Lower lobe of right lung (tissue), 2 donors: ENCODE measurements around the gene ACCSL. TPM values are rescaled to one million over a fixed set of nuclear protein-coding genes. Genes with fewer than 3 reads are reported as not detected.

Experiments
- ATAC-seq, 2 donors: fragments of 200-7000 bp; cut with Tn5 transposase; one replicate each; pipeline ENCODE4 v1.9.1; 2020 to 2022; ENCODE audit warnings: mild to moderate bottlenecking in 2 of 2, moderate library complexity in 2 of 2
- DNase-seq: peaks from one replicate; pipeline ENCODE4 v3.0.0-alpha.2; 2020
- H3K27ac ChIP-seq: fragments of 200-600 bp; one replicate; pipeline ENCODE4 v1.8.0; 2022
- H3K27me3 ChIP-seq: fragments of 200-600 bp; one replicate; pipeline ENCODE4 v1.8.0; 2022; ENCODE audit warnings: low read depth
- H3K36me3 ChIP-seq: fragments of 200-600 bp; one replicate; pipeline ENCODE4 v1.8.0; 2022; ENCODE audit warnings: mild to moderate bottlenecking
- H3K4me1 ChIP-seq: fragments of 200-600 bp; one replicate; pipeline ENCODE4 v1.8.0; 2022
- H3K4me3 ChIP-seq: fragments of 200-600 bp; one replicate; pipeline ENCODE4 v1.8.0; 2022; ENCODE audit warnings: mild to moderate bottlenecking
- H3K9me3 ChIP-seq: fragments of 200-600 bp; one replicate; pipeline ENCODE4 v1.8.0; 2022
- CTCF ChIP-seq: fragments of 200-600 bp; IDR thresholded peaks from one replicate; pipeline ENCODE4 v1.8.0; 2022; ENCODE audit warnings: antibody characterized with exemption, mild to moderate bottlenecking
- intact Hi-C: fragments of 100-400 bp; cut with DNase I; formaldehyde crosslinking; loops from one replicate; pipeline ENCODE4 v1.11.0; 2022
- total RNA-seq: library from RNA; stranded (reverse); fragmentation: NEBNext Ultra II Directional; extraction: Animal tissue kit (Norgen Biotek cat#: 25700); gene quantifications from one replicate; pipeline ENCODE4 v1.2.1, GENCODE V29; 2021
- donor health status: DM: no; HTN: yes; CAD: no; lungs with severe emphysema.

The ACCSL gene
- total RNA-seq, 1 donor from 2014 or later = not detected

GRCh38 chr11:44004452-44005062, 43.2 kb upstream of the ACCSL start:
- DNase-seq = no peak
- Histone ChIP-seq H3K27ac (no peak overlapping the region), H3K9me3 (no peaks in the 10 kb centered on the region), H3K27me3 (no peaks in the 10 kb centered on the region), H3K36me3 (no peaks in the 10 kb centered on the region), H3K4me3 (no peak overlapping the region), H3K4me1 (no peaks in the 10 kb centered on the region)
- ATAC-seq = no peak
- intact Hi-C loops = no loop called here
- no peak for TF ChIP-seq CTCF

GRCh38 chr11:44005063-44005701, 42.6 kb upstream of the ACCSL start:
- intact Hi-C loops = no loop called here
- TF ChIP-seq CTCF = no peak
- H3K27ac ChIP-seq = no peak overlapping the region
- ATAC-seq (no peak), DNase-seq (no peak)
- H3K36me3 ChIP-seq = no peaks in the 10 kb centered on the region
- H3K4me1 ChIP-seq = no peaks in the 10 kb centered on the region
- H3K27me3 ChIP-seq = no peaks in the 10 kb centered on the region
- H3K9me3 ChIP-seq = no peaks in the 10 kb centered on the region
- H3K4me3 ChIP-seq = no peak overlapping the region

- Histone ChIP-seq H3K36me3 (no peaks in the 10 kb centered on the region), H3K27me3 (no peaks in the 10 kb centered on the region), H3K9me3 (no peaks in the 10 kb centered on the region), H3K27ac (no peak overlapping the region), H3K4me1 (no peaks in the 10 kb centered on the region), H3K4me3 (no peak overlapping the region)
- DNase-seq (no peak), ATAC-seq (no peak)
- intact Hi-C loops = no loop called here
- no peak for TF ChIP-seq CTCF
These were observed 41.8 kb upstream of the ACCSL start for GRCh38 chr11:44005956-44006355.

GRCh38 chr11:44006917-44007361, 40.8 kb upstream of the ACCSL start:
- H3K4me1 ChIP-seq = no peaks in the 10 kb centered on the region
- intact Hi-C loops = no loop called here
- no peak overlapping the region for H3K27ac ChIP-seq
- no peak overlapping the region for H3K4me3 ChIP-seq
- no peak for TF ChIP-seq CTCF
- no peaks in the 10 kb centered on the region for H3K9me3 ChIP-seq
- ATAC-seq (no peak), DNase-seq (no peak)
- H3K27me3 ChIP-seq = no peaks in the 10 kb centered on the region
- no peaks in the 10 kb centered on the region for H3K36me3 ChIP-seq

GRCh38 chr11:44007481-44008087, 40.2 kb upstream of the ACCSL start:
- H3K4me3 ChIP-seq = no peak overlapping the region
- no peaks in the 10 kb centered on the region for H3K27me3 ChIP-seq
- no peaks in the 10 kb centered on the region for H3K9me3 ChIP-seq
- ATAC-seq (no peak), DNase-seq (no peak)
- H3K4me1 ChIP-seq = no peaks in the 10 kb centered on the region
- no peak overlapping the region for H3K27ac ChIP-seq
- H3K36me3 ChIP-seq = no peaks in the 10 kb centered on the region
- intact Hi-C loops = no loop called here
- TF ChIP-seq CTCF = no peak
